Epidermal melanocyte (primary cell): Measurements from ENCODE around the gene CFAP251.
"Not testable (repeated sequence)": the region's sequence is repeated elsewhere in the genome, so short reads cannot be mapped to it uniquely, and the experiment has no call there.

Experiments
- DNase-seq: peaks from one replicate; pipeline ENCODE4 v3.0.0; 2011; ENCODE audit warnings: low spot score; ENCODE audit not compliant: insufficient read length

The CFAP251 gene, protein sequence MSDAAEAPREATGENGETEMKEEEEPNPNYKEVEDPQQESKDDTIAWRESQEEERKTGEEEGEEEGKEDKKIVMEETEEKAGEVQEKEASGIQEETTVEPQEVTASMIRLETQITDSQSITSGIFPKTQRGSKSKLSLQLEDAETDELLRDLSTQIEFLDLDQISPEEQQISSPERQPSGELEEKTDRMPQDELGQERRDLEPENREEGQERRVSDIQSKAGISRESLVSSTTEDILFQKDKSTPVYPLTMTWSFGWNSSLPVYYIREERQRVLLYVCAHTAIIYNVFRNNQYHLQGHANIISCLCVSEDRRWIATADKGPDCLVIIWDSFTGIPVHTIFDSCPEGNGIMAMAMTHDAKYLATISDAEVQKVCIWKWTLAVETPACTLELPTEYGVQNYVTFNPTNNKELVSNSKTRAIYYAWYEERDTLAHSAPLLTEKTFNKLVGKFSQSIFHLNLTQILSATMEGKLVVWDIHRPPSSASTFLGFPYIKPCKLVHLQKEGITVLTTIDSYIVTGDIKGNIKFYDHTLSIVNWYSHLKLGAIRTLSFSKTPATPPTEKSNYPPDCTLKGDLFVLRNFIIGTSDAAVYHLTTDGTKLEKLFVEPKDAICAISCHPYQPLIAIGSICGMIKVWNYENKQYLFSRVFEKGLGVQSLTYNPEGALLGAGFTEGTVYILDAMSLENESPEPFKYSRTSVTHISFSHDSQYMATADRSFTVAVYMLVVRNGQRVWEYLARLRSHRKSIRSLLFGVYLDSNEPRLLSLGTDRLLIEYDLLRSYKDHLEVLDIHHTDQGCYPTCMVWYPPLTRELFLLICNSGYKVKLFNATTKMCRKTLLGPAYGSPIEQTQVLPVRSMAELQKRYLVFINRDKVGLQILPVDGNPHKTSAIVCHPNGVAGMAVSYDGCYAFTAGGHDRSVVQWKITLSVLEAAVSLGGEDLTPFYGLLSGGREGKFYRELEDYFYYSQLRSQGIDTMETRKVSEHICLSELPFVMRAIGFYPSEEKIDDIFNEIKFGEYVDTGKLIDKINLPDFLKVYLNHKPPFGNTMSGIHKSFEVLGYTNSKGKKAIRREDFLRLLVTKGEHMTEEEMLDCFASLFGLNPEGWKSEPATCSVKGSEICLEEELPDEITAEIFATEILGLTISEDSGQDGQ

DNA sequence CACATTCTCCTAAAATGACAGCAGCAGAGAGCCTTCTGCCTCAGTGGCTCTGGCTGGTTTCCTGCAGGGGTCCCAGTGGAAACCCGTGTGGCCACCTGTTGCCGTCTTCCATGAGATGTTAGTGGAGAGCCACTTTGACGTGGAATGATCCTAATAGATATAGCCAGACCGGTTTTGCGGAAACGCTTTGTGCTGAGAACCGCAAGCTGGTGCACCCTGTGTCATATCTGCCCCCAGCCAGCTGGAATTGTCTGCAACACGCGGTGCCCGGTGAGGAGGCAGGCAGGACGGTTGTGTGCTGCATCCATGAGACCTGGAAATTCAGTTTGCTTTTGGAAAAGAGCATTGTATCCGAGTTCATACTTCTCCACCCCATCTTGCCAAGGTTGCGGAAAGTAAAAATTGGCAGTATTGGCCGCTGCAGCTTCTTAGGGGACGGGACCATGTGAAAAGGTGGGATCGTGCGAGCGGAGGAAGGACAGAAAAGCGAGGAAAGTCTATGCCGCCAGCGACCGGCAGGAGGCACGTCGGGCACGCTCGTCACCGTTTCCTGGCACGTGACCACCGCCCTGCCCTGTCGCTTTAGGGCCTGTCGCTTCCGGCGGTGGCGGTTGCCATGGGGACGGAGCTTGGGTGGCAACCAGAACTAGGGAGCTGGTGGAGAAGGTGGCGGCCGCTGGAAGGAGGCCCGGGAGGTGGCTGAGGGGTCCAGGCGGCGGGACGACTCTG is at the start of gene CFAP251:
TSS of gene CFAP251 (plus strand) at position 643 of the 729 bp plus-strand sequence. CDS start 2,714 bp downstream, outside the sequence.
- peak; percentile 66 for DNase-seq

DNA sequence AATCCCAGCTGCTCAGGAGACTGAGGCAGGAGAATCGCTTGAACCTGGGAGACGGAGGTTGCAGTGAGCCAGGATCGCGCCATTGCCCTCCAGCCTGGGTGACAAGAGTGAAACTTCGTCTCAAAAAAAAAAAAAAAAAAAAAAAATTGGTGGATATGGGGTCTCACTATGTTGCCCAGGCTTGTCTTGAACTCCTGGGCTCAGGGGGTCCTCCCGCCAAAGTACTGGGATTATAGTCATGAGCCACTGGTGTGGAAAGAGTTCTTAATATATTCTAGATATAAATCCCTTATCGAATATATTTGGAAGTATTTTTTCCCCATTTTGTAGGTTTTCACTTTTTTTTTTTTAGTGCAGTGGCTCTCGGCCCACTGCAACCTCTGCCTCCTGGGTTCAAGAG is 49.2 kb upstream of the CFAP251 start:
- not testable (repeated sequence) for DNase-seq

DNA sequence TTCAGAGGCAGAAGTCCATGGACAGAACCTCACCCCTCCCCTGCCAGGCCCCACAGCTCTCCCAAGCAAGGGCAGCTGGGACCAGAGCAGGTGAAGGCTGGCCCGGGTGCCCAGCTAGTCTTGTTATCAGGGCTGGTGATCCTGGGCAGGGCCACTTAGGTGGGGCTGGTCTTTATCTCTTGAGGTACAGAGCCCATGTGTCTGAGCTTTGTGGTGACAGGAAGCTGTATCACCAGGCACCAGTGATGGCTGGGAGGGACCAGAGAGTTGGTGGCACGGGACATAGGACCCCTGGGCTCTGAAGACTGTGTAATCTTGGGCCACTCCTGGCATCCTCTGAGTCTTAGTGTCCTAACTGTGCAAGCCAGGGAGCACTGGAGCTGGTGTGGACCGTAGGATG is 46.9 kb upstream of the CFAP251 start:
- DNase-seq: no peak

DNA sequence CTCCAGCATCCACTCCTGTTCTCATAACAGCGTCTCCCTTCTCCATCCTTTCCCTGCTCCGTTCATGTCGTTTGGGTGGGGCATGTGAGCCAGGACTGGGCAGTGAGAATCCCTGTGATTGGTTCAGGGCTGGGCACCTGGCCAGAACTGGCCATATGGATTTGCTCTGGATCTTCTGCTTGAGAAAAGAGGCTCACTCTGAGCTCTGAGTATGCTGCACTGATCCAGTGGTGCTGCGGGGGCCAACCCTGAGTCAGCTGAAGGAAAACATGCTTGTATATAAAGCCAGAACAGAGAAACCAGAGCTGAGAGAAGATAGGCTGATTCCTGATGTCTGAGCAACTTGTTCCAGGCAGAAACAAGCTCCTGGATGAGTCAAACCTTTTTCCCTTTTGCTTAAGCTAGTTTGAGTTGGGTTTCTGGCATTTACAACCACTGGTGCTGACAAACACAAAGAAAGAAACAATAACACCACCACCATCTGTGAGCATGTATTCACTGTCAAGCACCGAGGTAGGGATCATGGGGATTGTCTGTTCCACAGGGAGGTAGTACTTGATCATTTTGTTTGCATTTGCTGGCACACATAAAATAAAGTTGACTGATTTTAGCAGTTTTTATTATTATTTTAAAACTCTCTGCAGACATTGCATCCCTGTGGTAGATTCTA is 45.7 kb upstream of the CFAP251 start:
- DNase-seq: peak; percentile 16

DNA sequence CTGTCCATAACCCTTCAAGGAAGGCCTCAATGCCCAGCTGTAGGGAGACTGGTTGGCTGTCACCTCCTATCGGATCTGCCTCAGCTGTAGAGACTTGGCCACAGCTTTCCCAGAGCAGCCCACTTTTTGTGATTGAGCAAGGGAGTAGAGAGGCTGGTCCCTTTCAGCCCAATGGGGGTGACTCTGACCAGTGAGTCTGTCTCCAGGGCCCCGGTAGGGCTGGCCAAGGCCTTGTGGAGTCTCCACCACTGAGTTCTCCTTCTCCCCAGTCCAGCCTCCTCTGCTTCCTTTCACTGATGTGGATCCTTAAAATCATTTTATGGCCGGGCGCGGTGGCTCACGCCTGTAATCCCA is 45.2 kb upstream of the CFAP251 start:
- DNase-seq: no peak

DNA sequence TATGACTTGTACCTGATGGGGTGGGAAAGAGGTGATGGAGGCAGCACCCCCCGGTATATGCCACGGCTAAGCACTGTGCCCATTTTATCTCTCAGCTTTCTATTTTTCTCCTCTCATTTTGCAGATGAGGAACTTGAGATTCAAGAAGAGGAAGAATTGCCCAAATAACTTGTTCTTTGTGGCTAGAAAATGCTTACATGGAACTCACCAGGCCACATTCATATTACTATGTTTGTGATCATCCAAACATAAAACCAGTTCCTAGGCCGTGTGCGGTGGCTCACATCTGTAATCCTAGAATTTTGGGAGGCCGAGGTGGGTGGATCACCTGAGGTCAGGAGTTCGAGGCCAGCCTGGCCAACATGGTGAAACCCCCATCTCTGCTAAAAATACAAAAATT is 44.3 kb upstream of the CFAP251 start:
- DNase-seq: no peak

DNA sequence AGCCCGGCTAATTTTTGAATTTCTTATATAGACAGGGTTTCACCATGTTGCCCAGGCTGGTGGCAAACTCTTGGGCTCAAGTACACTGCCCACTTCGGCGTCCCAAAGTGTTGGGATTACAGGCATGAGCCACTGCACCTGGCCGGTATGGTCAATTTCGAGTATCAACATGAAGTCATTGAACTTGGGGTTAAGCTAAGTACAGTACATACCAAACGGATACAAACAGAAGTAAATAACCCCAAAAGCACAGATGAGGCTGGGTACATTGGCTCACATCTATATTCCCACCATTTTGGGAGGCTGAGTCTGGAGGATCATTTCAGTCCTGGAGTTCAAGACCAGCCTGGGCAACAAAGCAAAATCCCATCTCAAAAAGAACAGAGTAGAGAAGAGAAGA is 42.8 kb upstream of the CFAP251 start:
- DNase-seq: no peak

DNA sequence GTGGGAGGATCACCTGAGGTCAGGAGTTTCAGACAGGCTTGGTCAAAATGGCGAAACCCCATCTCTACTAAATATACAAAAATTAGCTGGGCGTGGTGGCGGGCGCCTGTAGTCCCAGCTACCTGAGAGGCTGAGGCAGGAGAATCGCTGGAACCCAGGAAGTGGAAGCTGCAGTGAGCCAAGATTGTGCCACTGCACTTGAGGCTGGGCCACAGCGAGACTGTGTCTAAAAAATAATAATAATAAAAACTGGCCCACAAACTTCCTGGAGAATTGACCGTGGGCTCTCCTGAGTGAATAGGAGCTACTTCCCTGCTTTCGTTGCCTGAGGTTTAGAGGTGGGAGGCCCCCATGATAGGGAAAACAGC is 42.3 kb upstream of the CFAP251 start:
- DNase-seq: not testable (repeated sequence)

DNA sequence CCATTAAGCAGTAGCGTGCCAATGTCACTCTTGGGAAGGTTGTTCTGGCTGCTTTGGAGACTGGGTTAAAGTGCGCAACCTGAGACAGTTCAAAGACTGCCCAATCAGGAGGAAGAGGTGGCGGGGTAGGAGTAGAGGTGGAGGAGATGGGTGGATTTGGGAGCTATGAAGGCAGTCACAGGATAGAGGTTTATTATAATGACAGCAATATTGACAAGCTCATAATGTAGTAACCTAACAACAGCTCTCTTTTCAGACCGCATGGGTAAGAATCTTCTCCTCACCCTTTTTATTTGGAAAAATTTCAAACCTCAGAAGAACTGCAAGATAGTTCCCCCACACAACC is 35.1 kb upstream of the CFAP251 start:
- DNase-seq: no peak

DNA sequence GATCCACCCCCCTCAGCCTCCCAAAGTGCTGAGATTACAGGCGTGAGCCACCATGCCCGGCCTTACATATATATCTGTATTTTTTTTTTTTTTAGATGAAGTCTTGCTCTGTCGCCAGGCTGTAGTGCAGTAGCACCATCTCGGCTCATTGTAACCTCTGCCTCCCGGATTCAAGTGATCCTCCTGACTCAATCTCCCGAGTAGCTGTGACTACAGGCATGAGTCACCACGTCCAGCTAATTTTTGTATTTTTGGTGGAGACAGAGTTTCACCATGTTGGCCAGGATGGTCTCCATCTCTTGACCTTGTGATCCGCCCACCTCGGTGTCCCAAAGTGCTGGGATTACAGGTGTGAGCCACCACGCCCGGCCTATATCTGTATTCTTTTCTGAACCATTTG is 33.3 kb upstream of the CFAP251 start:
- DNase-seq: not testable (repeated sequence)

DNA sequence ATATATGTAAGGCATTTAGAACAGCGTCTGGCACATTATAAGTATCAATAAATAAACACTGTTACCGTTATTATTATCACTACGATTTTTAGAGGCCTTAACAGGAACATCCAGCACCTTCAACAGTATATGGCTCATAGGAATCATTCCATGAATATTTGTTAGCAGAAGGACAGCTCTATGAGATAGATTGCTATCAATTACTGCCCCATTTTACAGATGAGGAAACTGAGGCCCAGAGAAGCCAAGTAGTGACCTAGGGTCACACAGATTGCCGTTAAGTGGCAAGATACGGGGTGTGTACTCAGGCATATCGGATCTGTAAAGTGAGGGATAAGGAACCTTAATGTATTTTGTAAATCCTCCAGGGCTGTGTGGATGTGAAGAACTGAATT is 30.3 kb upstream of the CFAP251 start:
- no peak for DNase-seq

DNA sequence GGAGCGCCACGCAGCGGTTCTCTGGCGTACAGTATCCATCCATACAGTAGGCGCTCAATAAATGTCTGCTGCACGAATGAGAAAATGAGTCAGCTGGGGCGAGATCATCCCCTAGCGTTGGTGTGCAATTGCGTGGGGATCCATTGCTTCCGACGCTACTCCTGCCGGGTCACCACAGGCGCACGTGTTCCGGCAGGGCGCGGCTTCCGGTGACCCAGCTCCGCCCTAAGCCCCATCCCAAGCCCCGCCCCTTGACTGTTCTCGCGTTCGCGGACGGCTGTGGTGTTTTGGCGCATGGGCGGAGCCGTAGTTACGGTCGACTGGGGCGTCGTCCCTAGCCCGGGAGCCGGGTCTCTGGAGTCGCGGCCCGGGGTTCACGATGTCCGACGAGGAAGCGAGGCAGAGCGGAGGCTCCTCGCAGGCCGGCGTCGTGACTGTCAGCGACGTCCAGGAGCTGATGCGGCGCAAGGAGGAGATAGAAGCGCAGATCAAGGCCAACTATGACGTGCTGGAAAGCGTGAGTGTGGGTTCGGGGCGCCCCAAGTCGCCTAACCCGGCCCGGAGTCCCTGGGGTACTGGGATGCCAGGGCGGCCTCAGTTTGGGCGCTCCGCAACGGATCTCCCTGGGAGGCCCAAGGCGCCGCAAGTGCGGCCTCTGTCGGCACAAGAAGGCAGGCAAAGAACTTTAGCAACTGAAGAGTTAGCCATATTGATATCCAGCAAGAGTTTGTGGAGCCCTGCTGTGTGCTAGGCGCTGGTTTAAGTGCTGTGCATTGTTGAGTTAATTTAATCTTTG is 29.7 kb upstream of the CFAP251 start, which contains the start of gene PSMD9:
TSS of gene PSMD9 (plus strand) at position 313 of the 796 bp plus-strand sequence. CDS start at position 380, 67 bp downstream.
- DNase-seq: peak; percentile 91

DNA sequence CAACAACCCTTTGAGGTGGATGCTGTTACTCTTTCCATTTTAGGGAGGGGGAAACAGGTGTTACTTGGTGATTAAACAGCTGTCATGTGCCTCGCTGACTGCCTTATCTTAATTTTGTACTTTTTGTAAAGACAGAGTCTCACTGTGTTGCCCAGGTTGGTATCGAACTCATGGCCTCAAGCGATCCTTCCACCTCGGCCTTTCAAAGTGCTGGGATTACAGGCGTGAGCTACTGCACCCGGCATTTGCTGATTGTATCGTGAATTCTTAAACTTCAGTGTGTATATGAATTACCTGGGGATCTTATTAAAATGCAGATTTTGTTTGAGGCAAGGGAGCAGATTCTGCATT is 29.1 kb upstream of the CFAP251 start:
- DNase-seq: no peak

DNA sequence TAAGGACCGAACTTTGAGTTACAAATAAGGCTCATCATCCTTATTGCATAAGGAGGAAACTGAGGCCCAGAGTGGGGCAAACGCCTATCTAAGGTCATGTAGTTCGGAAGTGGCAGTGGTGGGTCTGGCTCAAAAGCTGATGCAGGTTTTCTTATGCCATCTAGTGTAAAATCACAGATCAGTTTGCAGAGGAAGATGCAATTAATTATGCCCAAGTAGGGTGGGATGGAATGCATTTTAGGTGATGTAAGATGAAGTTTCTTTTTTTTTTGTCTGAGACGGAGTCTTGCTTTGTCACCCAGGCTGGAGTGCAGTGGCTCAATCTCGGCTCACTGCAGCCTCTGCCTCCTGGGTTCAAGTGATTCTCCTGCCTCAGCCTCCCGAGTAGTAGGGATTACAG is 28.7 kb upstream of the CFAP251 start:
- DNase-seq: not testable (repeated sequence)

DNA sequence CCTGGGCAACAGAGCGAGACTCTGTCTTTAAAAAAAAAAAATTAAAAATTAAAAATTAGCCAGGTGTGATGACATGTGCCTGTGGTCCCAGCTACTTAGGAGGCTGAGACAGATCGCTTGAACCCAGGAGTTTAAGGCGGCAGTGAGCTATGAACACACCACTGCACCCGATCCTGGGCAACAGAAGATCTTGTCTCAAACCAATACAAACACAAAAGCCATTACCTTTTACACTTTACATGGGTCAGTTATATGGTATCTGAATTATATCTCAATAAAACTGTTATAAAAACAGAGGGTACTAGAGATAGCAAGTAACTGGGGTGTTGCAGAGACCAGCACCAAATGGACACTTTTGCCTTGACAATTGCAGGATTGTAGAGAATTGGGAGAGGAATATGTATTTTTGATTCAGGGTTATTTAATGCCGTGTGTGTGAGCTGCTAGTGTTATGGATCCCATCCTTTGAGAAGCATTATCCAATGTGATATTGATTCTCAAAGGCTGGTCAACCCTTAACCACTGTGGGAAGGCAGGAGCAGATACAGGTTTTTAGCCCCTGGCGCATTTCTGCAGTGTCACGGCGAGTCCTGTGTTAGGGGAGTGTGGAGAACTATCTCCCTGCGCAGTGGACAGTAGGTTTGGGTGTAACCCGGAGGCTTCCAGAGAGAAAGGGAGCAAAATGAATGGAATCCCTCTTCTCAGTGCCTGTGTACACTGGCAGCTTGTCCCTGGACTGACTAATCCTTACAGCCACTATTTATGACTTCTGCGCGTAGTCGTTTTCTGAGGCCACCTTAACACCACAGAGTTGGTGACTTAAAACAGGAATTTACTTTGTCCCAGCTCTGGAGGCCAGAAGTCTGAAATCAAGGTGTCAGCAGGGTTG is 25.5 kb upstream of the CFAP251 start:
- DNase-seq: no peak

DNA sequence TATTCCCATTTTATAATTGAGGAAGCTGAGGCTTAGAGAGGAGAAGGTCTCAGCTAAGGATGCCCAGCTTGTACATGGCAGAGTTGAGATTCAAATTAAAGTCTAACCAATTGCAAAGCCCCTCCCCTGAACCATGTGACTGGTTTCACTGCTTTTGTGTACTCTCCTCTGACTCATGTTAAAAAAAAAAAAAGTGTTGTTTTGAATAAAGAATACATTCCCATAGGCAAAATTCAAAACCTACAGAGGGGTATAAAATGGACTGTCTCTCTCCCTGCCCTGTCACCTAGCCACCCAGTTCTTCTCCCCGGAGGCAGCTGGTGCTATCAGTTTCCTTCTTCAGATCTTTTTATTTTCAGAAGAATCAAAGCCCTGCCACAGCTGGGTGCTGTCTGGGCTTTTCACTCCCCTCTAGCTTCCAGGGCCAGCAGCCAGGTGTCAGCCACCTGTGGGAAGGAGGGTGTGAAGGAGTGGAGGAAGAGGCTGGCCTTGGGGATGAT is 24.4 kb upstream of the CFAP251 start:
- DNase-seq: peak; percentile 57

DNA sequence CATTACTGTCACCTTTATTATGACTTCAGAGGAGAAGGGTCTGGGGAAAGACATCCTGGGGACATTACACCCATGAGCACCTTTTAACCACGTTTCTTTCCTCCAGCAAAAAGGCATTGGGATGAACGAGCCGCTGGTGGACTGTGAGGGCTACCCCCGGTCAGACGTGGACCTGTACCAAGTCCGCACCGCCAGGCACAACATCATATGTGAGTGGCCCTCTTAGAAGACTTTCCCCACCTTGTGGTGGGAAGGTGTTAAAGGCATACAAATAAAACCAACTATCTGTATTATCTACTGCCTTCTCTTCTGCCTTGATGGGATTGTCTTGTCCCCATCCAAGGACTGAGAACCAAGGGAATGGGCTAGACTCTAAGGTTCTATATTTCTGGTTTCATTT is 23.8 kb upstream of the CFAP251 start:
- no peak for DNase-seq

DNA sequence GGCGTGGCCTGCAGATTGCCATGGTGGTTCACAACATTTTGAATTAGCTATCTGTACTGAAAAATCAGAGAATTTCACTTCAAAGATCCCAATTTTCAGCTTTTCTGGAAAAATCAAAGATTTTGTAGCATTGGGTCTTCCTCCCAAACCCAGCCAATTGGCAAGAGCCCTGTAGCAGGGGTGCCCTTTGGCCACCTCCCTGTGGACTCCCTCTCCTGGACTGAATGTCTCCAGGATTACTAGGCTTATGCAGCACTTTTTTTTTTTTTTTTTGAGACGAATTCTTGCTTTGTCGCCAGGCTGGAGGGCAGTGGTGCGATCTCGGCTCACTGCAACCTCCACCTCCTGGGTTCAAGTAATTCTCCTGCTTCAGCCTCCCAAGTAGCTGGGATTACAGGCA is 20.1 kb upstream of the CFAP251 start:
- no peak for DNase-seq

DNA sequence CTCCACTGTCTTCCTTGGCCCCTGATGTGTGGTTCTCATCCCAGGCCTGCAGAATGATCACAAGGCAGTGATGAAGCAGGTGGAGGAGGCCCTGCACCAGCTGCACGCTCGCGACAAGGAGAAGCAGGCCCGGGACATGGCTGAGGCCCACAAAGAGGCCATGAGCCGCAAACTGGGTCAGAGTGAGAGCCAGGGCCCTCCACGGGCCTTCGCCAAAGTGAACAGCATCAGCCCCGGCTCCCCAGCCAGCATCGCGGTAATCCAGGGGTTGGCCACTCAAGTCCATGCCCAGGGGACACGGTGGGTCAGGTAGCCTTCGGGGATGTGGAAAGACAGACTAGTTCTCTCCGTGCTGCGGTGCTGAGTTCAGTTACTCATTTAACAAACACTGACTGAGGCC is 18.8 kb upstream of the CFAP251 start:
- DNase-seq: no peak
